Thyroid gland (tissue), 4 donors: ENCODE measurements around the gene TMEM167B. TPM values are rescaled to one million over a fixed set of nuclear protein-coding genes. Genes with fewer than 3 reads are reported as not detected.

Experiments used
- DNase-seq, 2 donors: peaks; one replicate each; pipeline ENCODE4 v3.0.0-alpha.2; 2019
- H3K27ac ChIP-seq, 3 donors: fragments of 200-600 bp; sonication (generic); 1 replicate in 2 of 3; 2 replicates in 1 of 3; pipeline ENCODE4 v1.5.1; 2016 to 2019; ENCODE audit warnings: mild to moderate bottlenecking in 1 of 3, moderate library complexity in 1 of 3
- H3K27me3 ChIP-seq: fragments of 200-600 bp; sonication (generic); one replicate; pipeline ENCODE4 v1.5.1; 2019
- H3K36me3 ChIP-seq, 2 donors: fragments of 200-600 bp; sonication (generic); one replicate each; pipeline ENCODE4 v1.5.1; 2016 to 2019
- H3K4me1 ChIP-seq, 2 donors: fragments of 200-600 bp; sonication (generic); one replicate each; pipeline ENCODE4 v1.5.1; 2017 to 2019
- H3K4me3 ChIP-seq, 3 donors: fragments of 200-600 bp; sonication (generic); replicated peaks in 1 of 3; 1 replicate in 2 of 3; 2 replicates in 1 of 3; pipeline ENCODE4 v1.5.1; 2016; ENCODE audit warnings: mild to moderate bottlenecking in 1 of 3
- H3K9me3 ChIP-seq: fragments of 200-600 bp; sonication (generic); one replicate; pipeline ENCODE4 v1.5.1; 2017
- POLR2A ChIP-seq, 2 donors: fragments of 450-650 bp; IDR thresholded peaks; one replicate each; pipeline ENCODE4 v1.6.1; 2017; ENCODE audit warnings: antibody characterized with exemption in 2 of 2, mild to moderate bottlenecking in 2 of 2, moderate library complexity in 1 of 2
- WGBS, 2 donors: methylation state at CpG; one replicate each; pipeline ENCODE4 v1.1.5; 2017; 5-methylcytosine and 5-hydroxymethylcytosine counted together
- intact Hi-C: fragments of 100-400 bp; cut with DNase I; formaldehyde crosslinking; loops from one replicate; pipeline ENCODE4 v1.15.1; 2023
- total RNA-seq, 4 donors: library from RNA; depleted of rRNA; stranded (reverse); fragments of >200 nt; gene quantifications; one replicate each; pipeline ENCODE4 v1.2.3, GENCODE V29; 2016
- TF ChIP-seq, protein P1 (sequence below), 6 experiments: fragments of 200-600 bp in 3 of 6; fragments of 450-650 bp in 3 of 6; sonication (generic) in 3 of 6; IDR thresholded peaks; one replicate each; pipeline ENCODE4 v1.5.1; 2016 to 2019; ENCODE audit warnings: antibody characterized with exemption in 6 of 6, mild to moderate bottlenecking in 2 of 6, inconsistent platforms in 1 of 6, moderate library complexity in 1 of 6

The TMEM167B gene
- total RNA-seq, 4 donors from 2014 or later: 36.5 to 46.5 (median 39.2) TPM

DNA sequence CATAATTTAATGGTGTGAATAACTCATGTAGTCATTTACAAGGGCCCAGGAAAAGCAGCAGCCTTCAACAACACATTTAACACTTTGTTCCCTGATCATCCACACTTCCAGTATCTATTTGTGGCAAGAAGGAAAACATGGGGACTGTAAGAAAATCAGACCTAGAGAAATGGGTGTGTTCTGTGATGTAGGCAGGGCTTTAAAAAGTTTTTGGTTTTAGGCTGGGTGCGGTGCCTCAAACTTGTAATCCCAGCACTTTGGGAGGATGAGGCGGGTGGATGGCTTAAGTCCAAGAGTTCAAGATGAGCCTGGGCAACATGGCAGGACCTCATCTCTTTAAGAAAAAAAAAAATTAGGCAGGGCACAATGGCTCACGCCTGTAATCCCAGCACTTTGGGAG is 34.5 kb upstream of the TMEM167B start:
- Histone ChIP-seq H3K27ac (no peak overlapping the region), H3K27me3 (no peaks in the 10 kb centered on the region), H3K4me3 (no peak overlapping the region), H3K36me3 (no peaks in the 10 kb centered on the region), H3K4me1 (no peaks in the 10 kb centered on the region), H3K9me3 (no peaks in the 10 kb centered on the region)
- intact Hi-C loops: no loop called here
- no peak for DNase-seq
- WGBS, 2 donors: 88 to 97% methylated on average over 3 of the region's 3 CpGs
- TF ChIP-seq, protein P1, sequence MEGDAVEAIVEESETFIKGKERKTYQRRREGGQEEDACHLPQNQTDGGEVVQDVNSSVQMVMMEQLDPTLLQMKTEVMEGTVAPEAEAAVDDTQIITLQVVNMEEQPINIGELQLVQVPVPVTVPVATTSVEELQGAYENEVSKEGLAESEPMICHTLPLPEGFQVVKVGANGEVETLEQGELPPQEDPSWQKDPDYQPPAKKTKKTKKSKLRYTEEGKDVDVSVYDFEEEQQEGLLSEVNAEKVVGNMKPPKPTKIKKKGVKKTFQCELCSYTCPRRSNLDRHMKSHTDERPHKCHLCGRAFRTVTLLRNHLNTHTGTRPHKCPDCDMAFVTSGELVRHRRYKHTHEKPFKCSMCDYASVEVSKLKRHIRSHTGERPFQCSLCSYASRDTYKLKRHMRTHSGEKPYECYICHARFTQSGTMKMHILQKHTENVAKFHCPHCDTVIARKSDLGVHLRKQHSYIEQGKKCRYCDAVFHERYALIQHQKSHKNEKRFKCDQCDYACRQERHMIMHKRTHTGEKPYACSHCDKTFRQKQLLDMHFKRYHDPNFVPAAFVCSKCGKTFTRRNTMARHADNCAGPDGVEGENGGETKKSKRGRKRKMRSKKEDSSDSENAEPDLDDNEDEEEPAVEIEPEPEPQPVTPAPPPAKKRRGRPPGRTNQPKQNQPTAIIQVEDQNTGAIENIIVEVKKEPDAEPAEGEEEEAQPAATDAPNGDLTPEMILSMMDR (IDR thresholded peaks at IDR 0.05): no peak
- TF ChIP-seq POLR2A (IDR thresholded peaks at IDR 0.05): no peak

DNA sequence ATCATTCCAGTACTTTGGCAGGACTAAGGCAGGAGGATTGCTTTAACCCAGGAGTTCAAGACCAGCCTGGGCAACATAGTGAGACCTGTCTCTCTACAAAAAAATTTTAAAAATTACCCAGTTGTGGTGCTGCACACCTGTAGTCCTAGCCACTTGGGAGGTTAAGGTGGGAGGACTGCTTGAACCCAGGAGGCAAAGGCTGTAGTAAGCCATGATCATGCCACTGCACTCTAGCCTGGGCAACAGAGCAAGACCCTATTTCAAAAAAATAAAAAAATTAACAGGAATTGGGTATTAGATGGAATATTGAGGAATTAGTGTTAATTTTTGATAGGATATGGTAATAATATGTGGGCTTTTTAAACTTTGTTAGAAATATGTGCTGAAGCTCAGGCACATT is 31.5 kb upstream of the TMEM167B start:
- no peak overlapping the region for H3K27ac ChIP-seq
- H3K4me1 ChIP-seq: no peaks in the 10 kb centered on the region
- intact Hi-C loops: no loop called here
- peaks cover 2 to 5% of the 10 kb centered on the region in 2 donors for H3K36me3 ChIP-seq
- H3K27me3 ChIP-seq: no peaks in the 10 kb centered on the region
- H3K9me3 ChIP-seq: no peaks in the 10 kb centered on the region
- TF ChIP-seq, protein P1 (IDR thresholded peaks at IDR 0.05): no peak
- TF ChIP-seq POLR2A (IDR thresholded peaks at IDR 0.05): no peak
- DNase-seq: no peak
- H3K4me3 ChIP-seq: no peak overlapping the region

DNA sequence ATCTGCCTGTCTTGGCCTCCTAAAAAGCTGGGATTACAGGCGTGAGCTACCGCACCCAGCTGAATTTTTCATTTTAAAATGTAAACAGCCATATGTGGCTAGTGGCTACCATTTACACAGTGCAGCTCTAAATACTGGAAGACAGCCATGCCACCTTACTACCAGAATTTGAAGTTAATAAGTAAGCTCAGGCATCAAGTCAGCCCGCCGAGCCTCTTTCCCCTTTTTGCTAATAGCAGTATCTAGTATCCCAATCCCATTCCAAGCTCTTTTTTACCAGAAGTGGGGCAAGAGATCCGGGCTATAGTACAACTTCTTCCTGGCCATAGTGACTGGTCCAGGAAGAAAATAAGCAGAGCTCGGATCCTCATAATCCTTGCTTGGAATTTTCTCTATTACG is 29.9 kb upstream of the TMEM167B start:
- H3K27ac ChIP-seq: no peak overlapping the region
- DNase-seq: no peak
- no peaks in the 10 kb centered on the region for H3K4me1 ChIP-seq
- peaks cover 15 to 17% of the 10 kb centered on the region in 2 donors for H3K36me3 ChIP-seq
- TF ChIP-seq, protein P1 (IDR thresholded peaks at IDR 0.05): no peak
- TF ChIP-seq POLR2A (IDR thresholded peaks at IDR 0.05): no peak
- WGBS, 2 donors: 89 to 96% methylated on average over 7 of the region's 7 CpGs
- H3K4me3 ChIP-seq: no peak overlapping the region
- no peaks in the 10 kb centered on the region for H3K9me3 ChIP-seq
- intact Hi-C loops: no loop called here
- no peaks in the 10 kb centered on the region for H3K27me3 ChIP-seq

DNA sequence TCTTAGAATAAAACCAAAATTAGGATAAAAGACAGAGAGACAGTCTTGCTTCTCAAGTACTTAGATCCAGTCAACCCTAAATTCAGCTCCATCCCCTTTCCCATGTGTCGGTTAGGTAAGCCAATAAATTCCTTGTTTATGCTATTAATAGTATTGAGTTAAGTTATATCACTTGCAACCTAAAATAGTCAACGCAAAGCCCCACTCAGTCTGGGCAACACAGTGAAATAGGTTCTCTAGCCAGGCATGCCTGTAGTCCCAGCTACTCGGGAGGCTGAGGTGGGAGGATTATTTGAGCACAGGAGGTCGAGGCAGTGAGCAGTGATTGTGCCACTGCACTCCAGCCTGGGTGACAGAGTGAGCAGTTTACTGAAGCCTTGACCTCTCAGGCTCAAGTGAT is 29.4 kb upstream of the TMEM167B start:
- H3K27me3 ChIP-seq: no peaks in the 10 kb centered on the region
- DNase-seq: no peak
- intact Hi-C loops: no loop called here
- peaks cover 15 to 17% of the 10 kb centered on the region in 2 donors for H3K36me3 ChIP-seq
- H3K4me1 ChIP-seq: no peaks in the 10 kb centered on the region
- no peak overlapping the region for H3K4me3 ChIP-seq
- no peak overlapping the region for H3K27ac ChIP-seq
- WGBS, 2 donors: 89 to 91% methylated on average over 4 of the region's 4 CpGs
- no peak for TF ChIP-seq POLR2A (IDR thresholded peaks at IDR 0.05)
- TF ChIP-seq, protein P1 (IDR thresholded peaks at IDR 0.05): no peak
- no peaks in the 10 kb centered on the region for H3K9me3 ChIP-seq

DNA sequence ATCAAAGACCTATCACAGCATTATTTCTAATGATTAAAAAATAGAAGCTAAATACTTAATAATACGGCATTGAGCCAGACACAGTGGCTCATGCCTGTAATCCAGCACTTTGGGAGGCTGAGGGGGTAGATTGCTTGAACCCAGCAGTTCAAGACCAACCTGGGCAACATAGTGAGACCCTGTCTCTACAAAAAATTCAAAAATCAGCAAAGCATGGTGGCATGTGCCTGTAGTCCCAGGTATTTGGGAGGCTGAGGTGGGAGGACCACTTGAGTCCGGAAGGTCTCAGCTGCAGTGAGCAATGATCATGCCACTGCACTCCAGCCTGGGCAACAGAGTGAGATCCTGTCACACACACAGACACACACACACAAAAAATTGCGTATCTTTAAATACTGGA is 25.4 kb upstream of the TMEM167B start:
- H3K27ac ChIP-seq: no peak overlapping the region
- no peaks in the 10 kb centered on the region for H3K9me3 ChIP-seq
- no peaks in the 10 kb centered on the region for H3K4me1 ChIP-seq
- H3K36me3 ChIP-seq: peaks cover 20 to 21% of the 10 kb centered on the region in 2 donors
- no peak for TF ChIP-seq POLR2A (IDR thresholded peaks at IDR 0.05)
- TF ChIP-seq, protein P1 (IDR thresholded peaks at IDR 0.05): no peak
- intact Hi-C loops: no loop called here
- no peak for DNase-seq
- no peak overlapping the region for H3K4me3 ChIP-seq
- 94 to 99% methylated on average over 3 of the region's 3 CpGs for WGBS, 2 donors
- no peaks in the 10 kb centered on the region for H3K27me3 ChIP-seq
